HPDE6-E6E7 (cell line): Measurements from ENCODE around the gene NREP.

Source experiments
- DNase-seq: peaks from one replicate; pipeline ENCODE4 v3.0.0; 2011; ENCODE audit warnings: missing footprints; ENCODE audit errors: extremely low spot score

NREP gene, protein sequence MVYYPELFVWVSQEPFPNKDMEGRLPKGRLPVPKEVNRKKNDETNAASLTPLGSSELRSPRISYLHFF

DNA sequence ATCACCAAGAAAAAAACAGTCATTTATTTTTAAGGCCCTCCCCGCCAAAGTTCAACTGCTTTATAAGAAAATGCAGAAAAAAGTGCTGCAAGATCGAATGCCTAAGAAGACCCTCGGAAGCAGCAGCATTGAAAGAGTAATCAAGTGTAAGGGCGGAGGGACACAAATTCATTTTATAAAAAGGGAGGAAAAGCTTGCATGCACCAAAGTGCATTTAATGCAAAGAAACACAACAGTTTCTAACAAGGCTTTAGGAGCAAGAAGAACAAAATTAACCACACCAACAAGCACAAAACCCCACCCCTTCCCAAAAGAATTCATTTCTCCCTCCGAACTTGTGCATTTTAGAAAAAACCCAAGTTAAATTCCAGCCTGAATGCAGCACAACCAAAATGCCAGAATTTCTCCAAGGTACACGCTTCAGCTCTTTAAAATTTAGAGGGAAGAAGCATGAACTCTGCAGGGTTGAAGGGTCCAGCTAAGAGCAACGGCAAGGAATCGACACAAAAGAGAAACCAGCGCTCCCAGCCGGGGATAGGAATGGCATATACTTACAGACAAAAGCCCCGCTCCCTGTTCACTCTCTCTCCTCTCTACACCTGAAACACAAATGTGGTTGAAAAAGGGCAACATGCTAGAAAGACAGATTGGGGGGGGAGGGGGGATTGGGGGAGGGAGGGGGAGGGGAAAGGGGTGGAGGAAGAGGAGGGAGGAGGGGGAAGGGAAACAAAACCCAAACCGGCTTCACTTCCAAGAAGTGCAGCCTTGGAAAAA is at the start of gene NREP:
Gene NREP, minus strand, starts transcription at position 614 of the 774 bp plus-strand sequence. CDS start 1,422 bp downstream, outside the sequence.
- peak; percentile 16 for DNase-seq

GRCh38 chr5:111806753-111807152 is 49.8 kb upstream of the NREP start:
- DNase-seq = no peak

- no peak for DNase-seq
These were observed 49.2 kb upstream of the NREP start for GRCh38 chr5:111806156-111806555.

DNA sequence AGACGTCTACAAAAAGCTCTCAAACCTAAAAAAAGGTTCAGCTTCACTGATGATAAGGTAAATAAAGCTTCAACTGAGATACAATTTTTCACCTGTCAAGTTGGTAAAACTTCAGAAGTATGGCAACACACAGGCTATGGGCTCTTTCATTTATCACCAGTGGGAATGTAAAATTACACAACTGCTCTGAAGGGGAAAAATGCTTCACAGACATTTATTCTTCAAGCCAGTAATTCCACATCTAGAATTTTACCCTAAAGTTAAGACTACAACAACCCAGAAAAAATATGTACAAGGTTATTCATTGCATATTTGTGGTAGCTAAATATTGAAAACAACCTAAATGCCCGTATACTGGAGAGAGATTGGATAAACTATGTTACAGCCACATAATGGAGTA is 48.1 kb upstream of the NREP start:
- no peak for DNase-seq

GRCh38 chr5:111800351-111800750 is 43.4 kb upstream of the NREP start:
- DNase-seq = no peak

- no peak for DNase-seq
These were observed 38.1 kb upstream of the NREP start for GRCh38 chr5:111795142-111795541.

GRCh38 chr5:111792471-111793058 is 35.6 kb upstream of the NREP start:
- DNase-seq = no peak

GRCh38 chr5:111790295-111790694 is 33.3 kb upstream of the NREP start:
- no peak for DNase-seq

DNA sequence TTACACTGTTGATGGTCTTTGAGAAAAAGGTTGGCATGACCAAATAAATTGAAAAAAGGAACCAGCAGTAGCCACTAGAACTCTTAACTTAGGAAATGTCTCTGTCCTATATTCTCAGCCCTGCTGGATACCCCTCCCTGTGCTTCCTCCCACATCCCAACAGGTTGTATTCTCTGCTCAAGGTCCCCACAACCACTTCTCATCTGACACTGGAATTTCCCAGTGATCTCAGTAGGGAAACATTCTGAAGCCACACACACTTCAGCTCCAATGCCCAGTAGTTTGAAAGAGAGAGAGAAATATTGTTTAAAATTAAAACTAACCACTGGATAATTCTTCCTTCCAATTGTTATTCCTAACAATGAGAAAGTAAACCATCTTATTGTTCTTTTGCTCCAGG is 30.0 kb upstream of the NREP start:
- no peak for DNase-seq

GRCh38 chr5:111784491-111785181 is 27.6 kb upstream of the NREP start:
- no peak for DNase-seq

GRCh38 chr5:111783537-111783936 is 26.5 kb upstream of the NREP start:
- DNase-seq = no peak

GRCh38 chr5:111782216-111782615 is 25.2 kb upstream of the NREP start:
- no peak for DNase-seq

DNA sequence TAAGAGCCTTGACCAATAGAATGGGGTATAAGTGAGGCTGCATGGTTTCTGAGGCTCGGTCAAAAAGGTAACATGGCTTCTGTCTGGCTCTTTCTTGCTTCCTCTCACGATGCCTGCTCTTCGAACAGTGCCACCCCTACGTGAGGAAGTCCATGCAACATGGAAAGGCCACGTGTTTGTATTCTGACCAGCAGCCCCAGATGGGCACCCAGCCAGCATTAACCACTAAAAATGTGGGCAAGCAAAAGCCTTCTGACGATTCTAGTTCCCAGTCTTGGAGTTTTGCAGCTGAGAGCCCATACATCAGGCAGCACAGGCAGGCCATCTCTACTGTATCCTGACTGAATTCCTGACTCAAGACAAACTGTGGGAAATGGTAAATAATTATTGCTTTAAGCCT is 24.2 kb upstream of the NREP start:
- no peak for DNase-seq

DNA sequence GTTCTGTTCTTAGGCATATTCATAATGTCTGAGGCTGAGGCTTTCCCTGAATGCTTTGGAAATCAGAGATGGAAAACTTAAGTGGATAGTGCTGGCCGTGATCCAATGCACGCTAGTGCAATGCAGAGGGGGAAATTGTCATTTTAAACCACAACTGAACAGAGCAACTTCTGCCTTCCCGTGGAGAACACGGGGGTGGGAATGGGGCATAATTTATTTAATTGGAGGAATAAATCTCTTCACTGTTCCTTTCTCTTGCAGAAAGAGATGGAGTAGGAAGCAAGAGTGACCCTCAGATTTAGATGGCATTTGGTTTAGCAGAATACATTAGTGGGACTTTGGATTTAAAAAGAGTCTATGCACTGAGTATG is 22.9 kb upstream of the NREP start:
- no peak for DNase-seq

DNA sequence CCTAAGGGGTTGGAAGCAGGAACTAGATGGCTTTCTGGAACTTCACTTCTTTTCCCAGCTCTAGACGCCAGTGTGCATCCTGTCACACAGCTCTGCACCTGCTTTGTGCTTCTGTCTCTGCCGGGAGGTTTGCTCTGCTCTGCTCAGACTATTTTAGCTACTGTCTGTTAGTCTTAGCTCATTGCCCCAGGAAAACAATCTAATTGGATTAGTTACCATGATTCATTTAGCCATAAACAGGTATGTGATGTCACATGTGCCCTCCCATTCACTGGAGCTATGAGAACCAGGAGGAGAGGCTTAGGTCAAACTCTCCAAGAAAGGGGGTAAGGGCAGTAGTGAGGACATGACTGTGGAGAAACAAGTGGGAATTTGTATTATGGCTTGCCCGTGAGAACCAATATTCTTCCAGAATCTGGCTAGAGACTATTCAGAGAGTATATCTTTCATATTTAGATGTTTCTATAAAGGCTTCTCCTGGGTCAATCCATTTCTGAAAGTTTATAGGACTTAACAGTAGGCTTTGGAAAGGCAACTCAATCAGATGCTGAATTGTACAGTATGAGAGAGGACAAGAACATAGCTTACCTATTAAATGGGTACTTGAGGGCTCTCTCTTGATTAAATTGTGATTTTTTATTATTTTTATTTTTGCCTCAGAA is 22.4 kb upstream of the NREP start:
- no peak for DNase-seq

GRCh38 chr5:111776913-111777781 is 20.2 kb upstream of the NREP start:
- no peak for DNase-seq

DNA sequence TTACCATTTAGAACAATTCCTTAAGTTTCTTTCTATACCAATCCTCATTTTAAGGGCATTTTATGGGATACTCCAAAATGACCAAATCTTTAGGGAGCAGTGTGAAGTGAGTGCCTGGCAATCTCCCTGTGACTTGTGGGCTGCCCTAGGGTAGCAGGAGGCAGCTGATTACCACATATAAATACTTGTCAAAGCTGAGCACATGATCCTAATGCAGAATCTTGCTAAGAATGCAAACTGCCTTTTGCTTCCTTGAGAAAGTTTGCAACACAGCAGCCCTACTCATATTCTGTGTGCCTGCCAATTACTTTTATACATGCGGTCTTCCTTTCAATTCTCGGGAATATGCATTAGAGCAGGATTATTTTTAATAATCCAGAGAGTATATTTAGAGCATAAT is 18.2 kb upstream of the NREP start:
- no peak for DNase-seq

GRCh38 chr5:111774525-111774924 is 17.5 kb upstream of the NREP start:
- no peak for DNase-seq

DNA sequence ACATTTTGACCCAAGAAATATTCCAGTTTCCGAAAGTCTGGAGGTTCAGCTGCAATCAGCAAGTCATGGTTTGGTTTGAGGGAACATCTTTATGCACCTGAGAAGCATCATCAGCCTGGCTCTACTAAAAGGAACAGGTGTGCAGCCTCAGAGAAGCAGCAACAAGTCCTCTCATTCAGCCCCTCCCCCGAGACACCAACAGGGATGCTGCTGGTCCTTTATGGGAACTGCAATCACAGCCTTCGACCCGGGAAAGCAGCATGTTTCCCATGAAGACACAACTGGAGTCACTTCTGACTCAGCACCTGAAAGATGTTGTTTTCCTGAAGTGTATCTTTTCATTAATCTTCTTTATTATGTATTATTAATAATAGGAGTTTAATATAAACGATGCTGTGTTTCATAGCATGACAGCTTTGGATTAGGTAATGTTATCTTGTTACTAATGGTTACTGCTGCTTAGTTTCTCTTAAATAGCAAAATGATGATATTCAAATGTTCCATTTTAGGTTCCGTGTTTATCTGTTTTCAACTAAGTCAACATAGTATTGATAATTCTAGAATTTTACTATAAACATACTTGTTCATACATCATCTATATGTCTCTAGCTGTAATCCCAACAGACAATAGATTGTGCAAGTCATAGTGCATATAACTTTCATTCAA is 15.6 kb upstream of the NREP start:
- no peak for DNase-seq

DNA sequence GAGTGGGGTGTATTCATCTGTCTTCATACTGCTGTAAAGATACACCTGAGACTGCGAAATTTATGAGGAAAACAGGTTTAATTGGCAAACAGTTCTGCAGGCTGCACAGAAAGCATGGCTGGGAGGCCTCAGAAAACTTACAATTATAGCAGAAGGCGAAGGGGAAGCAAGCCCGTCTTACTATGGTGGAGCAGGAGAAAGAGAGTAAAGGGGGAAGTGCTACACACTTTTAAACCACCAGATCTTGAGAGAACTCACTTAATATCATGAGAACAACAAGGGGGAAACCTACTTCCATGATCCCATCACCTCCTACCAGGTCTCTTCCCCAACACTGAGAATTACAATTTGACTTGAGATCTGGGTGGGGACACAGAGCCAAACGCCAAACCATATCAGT is 12.5 kb upstream of the NREP start:
- no peak for DNase-seq
